HG03135 (cell line): ENCODE data around the gene SPOCK1.

ENCODE experiments used
- ATAC-seq: cut with Tn5 transposase; IDR thresholded peaks from one replicate; pipeline ENCODE4 v1.9.1; 2021; ENCODE audit warnings: mild to moderate bottlenecking, moderate library complexity; ENCODE audit not compliant: unreplicated experiment

The SPOCK1 gene

GRCh38 chr5:137304226-137304874 lies 194.8 kb downstream of the SPOCK1 start:
- no peak for ATAC-seq

DNA sequence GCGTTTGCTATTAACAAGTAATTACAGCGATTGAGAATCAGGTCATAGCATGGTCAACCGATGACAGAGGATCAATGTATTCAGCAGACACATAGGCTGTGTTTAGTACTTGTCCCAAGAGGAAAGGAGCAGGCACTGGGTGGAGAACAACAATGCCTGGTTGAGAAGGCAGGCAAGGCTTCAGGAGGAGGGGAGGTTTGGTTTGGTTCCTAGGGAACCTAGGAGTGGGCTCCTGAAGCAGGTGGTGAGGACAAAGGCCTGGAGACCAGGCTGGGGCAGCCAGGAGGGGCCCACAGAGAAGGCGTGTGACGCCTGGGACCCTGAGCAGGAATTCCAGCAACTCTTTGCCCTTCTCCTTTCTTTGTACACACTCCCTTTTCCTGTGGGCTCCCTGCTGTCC lies 195.6 kb downstream of the SPOCK1 start:
- ATAC-seq: no peak

- ATAC-seq: no peak
Measured at GRCh38 chr5:137300411-137301240, 198.5 kb downstream of the SPOCK1 start.

DNA sequence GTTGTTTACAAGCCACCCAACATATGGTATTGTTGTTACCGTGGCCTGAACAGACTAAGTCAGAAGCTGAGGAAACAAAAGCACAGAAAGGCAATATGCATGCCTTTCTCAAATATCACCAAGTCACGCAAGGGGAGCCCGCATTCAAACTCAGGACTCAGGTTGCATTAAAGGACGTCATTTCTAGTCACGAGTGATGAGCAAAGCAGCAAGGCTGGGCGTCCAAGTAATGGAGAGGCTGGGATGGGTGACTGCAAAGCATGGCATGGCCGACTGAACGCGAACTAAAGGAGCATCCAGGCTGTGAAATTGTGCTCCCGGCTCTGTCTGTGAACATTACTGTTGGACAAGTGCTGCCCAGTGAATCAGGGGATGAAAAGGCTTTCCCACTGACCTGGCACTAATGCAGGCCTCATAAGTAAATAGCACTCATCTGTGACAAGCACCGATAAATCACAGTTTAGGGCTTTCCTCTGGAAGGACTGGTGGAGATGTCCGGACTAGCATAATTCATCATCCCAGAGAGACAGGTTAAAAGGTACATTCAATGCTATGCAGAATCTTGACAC lies 202.8 kb downstream of the SPOCK1 start:
- ATAC-seq: no peak

- no peak for ATAC-seq
Measured at GRCh38 chr5:137294604-137295003, 204.5 kb downstream of the SPOCK1 start.

DNA sequence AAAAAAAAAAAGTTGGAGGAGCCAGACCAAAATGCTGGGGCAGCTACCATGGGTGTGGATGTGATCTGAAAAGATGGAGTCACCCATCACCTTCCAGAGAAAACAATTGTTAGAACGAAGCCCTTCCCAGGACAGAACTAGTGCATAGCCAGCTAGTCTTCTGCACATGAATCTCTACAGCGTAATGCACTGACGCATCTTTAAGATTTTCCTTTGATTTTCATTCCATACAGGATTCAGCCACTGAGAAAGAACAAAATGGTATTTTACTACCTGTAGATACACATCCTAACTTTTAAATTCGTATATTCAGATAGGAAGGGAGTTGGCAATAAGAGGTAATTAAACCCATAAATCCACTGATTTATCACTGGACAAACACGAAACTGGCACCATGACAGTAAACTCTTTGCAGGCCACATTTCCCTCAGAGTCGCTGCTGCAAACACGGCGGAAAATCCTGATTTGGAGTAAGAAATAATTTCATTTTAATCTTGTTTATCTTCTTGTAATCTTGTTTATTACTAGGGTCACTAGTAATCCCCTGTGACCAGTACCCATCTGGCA lies 206.6 kb downstream of the SPOCK1 start:
- no peak for ATAC-seq

GRCh38 chr5:137291436-137291835 lies 207.7 kb downstream of the SPOCK1 start:
- ATAC-seq: no peak

GRCh38 chr5:137291031-137291430 lies 208.1 kb downstream of the SPOCK1 start:
- no peak for ATAC-seq

DNA sequence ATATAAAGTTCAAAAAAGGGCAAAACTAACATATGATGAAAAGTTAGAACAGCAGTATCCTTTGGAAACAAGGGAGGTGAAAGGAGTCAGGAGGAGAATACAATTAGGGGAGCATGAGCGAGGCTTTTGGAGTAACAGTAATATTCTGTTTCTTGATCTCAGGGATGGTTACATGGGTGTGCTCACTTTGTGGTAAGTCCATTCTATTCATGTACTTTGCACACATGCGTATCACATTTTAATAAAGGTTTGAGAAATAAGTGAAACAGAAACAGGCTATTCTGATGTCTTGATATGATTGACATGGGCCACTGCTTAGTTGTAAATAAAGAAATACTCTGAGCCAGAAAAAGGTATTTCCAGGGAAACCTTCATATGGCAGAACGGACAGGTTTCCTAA lies 208.8 kb downstream of the SPOCK1 start:
- ATAC-seq: no peak

- no peak for ATAC-seq
Measured at GRCh38 chr5:137289856-137290255, 209.3 kb downstream of the SPOCK1 start.

GRCh38 chr5:137287569-137287968 lies 211.6 kb downstream of the SPOCK1 start:
- no peak for ATAC-seq

DNA sequence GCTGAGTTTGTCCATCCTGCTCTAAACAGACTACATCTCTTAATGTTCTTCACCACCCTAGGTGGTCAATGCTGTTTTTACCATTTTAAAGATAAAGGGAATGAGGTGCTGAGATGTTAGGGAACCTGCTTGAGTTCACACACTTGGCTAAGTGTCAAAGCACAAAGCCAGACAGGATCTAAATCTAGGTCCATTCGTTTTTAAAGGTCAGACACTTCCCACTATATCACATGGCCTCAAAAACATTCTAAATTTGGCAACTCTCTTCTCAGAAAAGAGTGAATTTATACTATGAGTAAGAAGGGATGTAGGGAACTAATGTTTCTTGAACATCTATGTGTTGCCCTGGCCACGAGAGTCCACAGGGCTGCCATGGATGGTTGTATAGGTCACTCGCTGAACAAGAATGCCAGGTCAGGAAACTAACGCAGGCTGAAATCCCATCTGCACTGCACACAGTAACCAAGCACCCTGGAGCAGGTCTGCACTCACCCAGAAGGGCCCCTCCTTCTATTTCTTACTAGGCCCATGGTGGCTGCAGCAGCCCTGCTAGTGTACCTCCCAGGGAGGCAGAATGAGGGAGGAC lies 213.0 kb downstream of the SPOCK1 start:
- no peak for ATAC-seq

- no peak for ATAC-seq
Measured at GRCh38 chr5:137283801-137284200, 215.3 kb downstream of the SPOCK1 start.

DNA sequence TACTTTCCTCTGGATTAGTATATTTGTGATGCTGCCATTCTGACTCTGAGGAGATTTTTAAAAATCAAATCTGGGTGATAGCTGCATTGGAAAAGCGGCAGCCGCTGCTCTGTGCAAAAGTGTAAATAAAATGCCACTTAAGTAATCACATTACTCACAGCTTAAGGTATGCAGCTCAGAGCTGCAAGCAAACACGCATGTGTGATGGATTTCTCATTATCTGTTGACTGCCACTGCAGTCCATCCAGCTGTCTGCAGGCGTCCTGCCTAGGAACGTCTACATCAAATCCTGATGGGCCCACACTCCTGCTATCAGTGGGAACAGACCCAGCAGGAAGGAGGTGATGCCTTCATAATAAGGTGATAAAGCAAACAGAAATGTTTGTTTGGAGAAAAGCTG lies 216.9 kb downstream of the SPOCK1 start:
- ATAC-seq: no peak

GRCh38 chr5:137281201-137281600 lies 217.9 kb downstream of the SPOCK1 start:
- ATAC-seq: no peak

- ATAC-seq: no peak
Measured at GRCh38 chr5:137280656-137281055, 218.5 kb downstream of the SPOCK1 start.

DNA sequence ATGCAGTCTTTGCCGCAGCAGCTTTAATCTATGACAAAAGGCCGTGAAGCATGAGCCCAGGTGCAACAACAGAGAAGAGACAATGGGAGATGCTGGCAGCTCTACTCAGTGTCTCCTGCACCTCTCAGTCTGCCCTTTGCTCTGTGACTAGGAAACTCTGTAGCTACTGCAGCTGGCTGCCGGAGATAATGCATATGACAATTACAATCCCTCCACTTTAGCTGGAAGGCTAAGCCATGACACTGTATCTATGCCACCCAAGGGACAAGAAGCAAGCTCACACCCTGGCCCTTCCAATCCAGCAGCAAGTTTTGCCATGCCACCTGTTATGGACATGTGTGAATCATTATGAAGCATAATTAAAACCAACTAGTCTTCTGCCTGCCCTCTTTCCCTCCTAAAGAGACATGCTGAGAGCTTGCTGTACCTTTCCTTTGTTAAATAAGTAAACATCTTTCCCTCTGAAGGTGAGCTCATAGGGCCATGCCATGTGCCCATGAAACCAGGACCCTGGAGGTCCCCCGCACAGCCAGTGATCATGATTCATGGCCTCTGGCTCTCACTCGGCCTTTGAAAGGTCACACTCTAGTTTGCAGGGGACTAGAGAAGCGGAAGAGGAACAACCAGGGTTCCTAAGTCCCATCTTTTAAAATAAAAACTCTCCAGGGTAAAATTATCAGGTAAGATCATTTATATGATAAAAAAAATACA lies 219.4 kb downstream of the SPOCK1 start:
- no peak for ATAC-seq

- no peak for ATAC-seq
Measured at GRCh38 chr5:137278476-137278875, 220.7 kb downstream of the SPOCK1 start.

DNA sequence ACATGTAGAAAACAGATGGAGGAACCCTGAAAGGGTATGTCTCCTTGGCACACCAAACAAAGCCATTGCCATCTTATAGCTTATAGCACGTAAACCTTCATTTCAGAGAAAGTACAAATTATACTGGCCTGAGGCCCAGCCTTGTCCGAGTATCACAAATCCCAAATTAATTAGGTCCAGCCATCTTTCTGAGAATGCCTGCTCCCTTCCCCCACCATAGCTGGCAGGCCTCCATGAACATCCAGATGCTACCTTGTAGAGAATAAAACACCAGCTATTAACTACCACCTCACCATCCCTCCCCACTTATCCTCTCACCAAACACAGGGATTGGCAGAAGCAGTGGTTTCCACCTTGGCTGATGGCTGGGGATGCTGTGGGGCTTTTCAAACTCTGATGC lies 224.0 kb downstream of the SPOCK1 start:
- ATAC-seq: no peak

DNA sequence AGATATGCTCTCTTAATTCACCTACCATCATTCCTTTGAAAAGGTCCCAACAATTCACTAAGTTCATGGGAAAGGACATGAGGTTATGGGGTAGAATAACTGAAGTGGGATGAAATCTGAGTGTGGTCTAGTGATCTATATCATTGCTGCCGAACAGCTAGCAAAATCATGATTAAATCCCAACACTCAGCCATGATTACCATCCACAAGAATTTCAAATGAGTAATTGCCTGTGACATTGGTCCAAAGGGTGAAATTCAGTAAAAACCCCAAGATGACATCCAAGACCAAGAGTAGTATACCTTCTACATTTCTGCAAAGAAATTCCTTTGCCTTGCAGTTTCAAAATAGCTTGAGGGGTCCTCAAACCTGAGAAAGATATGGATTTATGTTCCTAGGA lies 225.6 kb downstream of the SPOCK1 start:
- ATAC-seq: no peak

GRCh38 chr5:137272831-137273230 lies 226.3 kb downstream of the SPOCK1 start:
- ATAC-seq: no peak
